CD4-positive, alpha-beta T cell treated with Interleukin-1 beta for 1 hour (primary cell): ENCODE data around the gene C12orf42.

Experiments used
- DNase-seq, 2 donors: peaks; one replicate each; pipeline ENCODE4 v3.0.0-alpha.2; 2020 to 2022

Gene C12orf42

GRCh38 chr12:103423516-103423910, 72.3 kb downstream of the C12orf42 start:
- no peak for DNase-seq

- no peak for DNase-seq
Observed at GRCh38 chr12:103422746-103423515, 72.8 kb downstream of the C12orf42 start.

GRCh38 chr12:103422328-103422727, 73.4 kb downstream of the C12orf42 start:
- DNase-seq: no peak

GRCh38 chr12:103421402-103421801, 74.4 kb downstream of the C12orf42 start:
- no peak for DNase-seq

- DNase-seq: no peak
Observed at GRCh38 chr12:103415681-103416080, 80.1 kb downstream of the C12orf42 start.

GRCh38 chr12:103401421-103401820, 94.3 kb downstream of the C12orf42 start:
- DNase-seq: no peak

GRCh38 chr12:103399986-103400385, 95.8 kb downstream of the C12orf42 start:
- DNase-seq: no peak

GRCh38 chr12:103397536-103397935, 98.2 kb downstream of the C12orf42 start:
- DNase-seq: no peak

- DNase-seq: no peak
Observed at GRCh38 chr12:103392722-103393121, 103.0 kb downstream of the C12orf42 start.

- no peak for DNase-seq
Observed at GRCh38 chr12:103391103-103391502, 104.7 kb downstream of the C12orf42 start.

- no peak for DNase-seq
Observed at GRCh38 chr12:103387385-103387784, 108.4 kb downstream of the C12orf42 start.

GRCh38 chr12:103386451-103386850, 109.3 kb downstream of the C12orf42 start:
- no peak for DNase-seq

- DNase-seq: no peak
Observed at GRCh38 chr12:103382736-103383346, 112.9 kb downstream of the C12orf42 start.

- DNase-seq: no peak
Observed at GRCh38 chr12:103382119-103382518, 113.6 kb downstream of the C12orf42 start.

GRCh38 chr12:103379670-103380069, 116.1 kb downstream of the C12orf42 start:
- no peak for DNase-seq

- no peak for DNase-seq
Observed at GRCh38 chr12:103373088-103373523, 122.7 kb downstream of the C12orf42 start.

- DNase-seq: no peak
Observed at GRCh38 chr12:103369929-103370328, 125.8 kb downstream of the C12orf42 start.

GRCh38 chr12:103368167-103368566, 127.6 kb downstream of the C12orf42 start:
- no peak for DNase-seq

GRCh38 chr12:103354403-103354802, 141.4 kb downstream of the C12orf42 start:
- no peak for DNase-seq

- DNase-seq: no peak
Observed at GRCh38 chr12:103353913-103354312, 141.9 kb downstream of the C12orf42 start.

GRCh38 chr12:103350116-103350515, 145.7 kb downstream of the C12orf42 start:
- DNase-seq: no peak

GRCh38 chr12:103348935-103349334, 146.8 kb downstream of the C12orf42 start:
- no peak for DNase-seq

GRCh38 chr12:103336940-103337339, 158.8 kb downstream of the C12orf42 start:
- no peak for DNase-seq

- no peak for DNase-seq
Observed at GRCh38 chr12:103334466-103334865, 161.3 kb downstream of the C12orf42 start.

- no peak for DNase-seq
Observed at GRCh38 chr12:103333676-103334075, 162.1 kb downstream of the C12orf42 start.
